Peyer's patch (tissue), 4 donors: ENCODE results near the gene NLGN1.

Experiments
- POLR2A ChIP-seq, 2 donors: fragments of 450-650 bp; IDR thresholded peaks; one replicate each; pipeline ENCODE4 v1.5.1; 2017; ENCODE audit warnings: antibody characterized with exemption in 2 of 2, mild to moderate bottlenecking in 2 of 2, moderate library complexity in 2 of 2
- TF ChIP-seq, protein P1 (sequence below), 6 experiments: fragments of 450-650 bp in 4 of 6; fragments of 200-600 bp in 2 of 6; sonication (generic) in 1 of 6; IDR thresholded peaks; one replicate each; pipeline ENCODE4 v1.5.1; 2017 to 2019; ENCODE audit warnings: antibody characterized with exemption in 6 of 6, mild to moderate bottlenecking in 3 of 6, moderate library complexity in 1 of 6

DNA sequence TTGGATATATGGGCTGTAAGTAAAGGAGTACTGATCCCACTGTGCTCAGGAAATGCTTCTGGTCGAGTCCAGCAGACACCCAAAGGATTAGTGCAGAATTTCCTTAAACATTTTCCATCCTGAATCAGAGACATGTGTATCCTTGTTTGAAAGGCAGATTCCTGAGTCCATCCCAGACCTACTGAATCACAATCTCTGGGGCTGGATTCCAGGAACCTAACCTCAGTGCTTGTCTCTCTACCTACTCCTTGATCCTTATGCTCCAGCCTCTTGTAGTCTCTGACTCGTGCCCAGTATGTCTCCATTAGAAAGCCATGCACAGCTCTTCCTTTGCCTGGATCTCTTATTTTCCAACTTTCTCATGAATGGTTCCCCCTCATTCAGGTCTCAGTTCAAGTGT lies 585.8 kb downstream of the NLGN1 start:
- TF ChIP-seq, protein P1, sequence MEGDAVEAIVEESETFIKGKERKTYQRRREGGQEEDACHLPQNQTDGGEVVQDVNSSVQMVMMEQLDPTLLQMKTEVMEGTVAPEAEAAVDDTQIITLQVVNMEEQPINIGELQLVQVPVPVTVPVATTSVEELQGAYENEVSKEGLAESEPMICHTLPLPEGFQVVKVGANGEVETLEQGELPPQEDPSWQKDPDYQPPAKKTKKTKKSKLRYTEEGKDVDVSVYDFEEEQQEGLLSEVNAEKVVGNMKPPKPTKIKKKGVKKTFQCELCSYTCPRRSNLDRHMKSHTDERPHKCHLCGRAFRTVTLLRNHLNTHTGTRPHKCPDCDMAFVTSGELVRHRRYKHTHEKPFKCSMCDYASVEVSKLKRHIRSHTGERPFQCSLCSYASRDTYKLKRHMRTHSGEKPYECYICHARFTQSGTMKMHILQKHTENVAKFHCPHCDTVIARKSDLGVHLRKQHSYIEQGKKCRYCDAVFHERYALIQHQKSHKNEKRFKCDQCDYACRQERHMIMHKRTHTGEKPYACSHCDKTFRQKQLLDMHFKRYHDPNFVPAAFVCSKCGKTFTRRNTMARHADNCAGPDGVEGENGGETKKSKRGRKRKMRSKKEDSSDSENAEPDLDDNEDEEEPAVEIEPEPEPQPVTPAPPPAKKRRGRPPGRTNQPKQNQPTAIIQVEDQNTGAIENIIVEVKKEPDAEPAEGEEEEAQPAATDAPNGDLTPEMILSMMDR (IDR thresholded peaks at IDR 0.05) = no peak
- TF ChIP-seq POLR2A (IDR thresholded peaks at IDR 0.05) = no peak
